HepG2 (cell line): Measurements from ENCODE around the gene RAB29. TPM values are rescaled to one million over a fixed set of nuclear protein-coding genes. Genes with fewer than 3 reads are reported as not detected.

Source experiments
- ATAC-seq: fragments of 200-7000 bp; cut with Tn5 transposase; 3 replicates; pipeline ENCODE4 v1.9.1; 2020; ENCODE audit warnings: mild to moderate bottlenecking, moderate library complexity
- BruUV-seq: library from RNA; stranded (reverse); fragments of 400-500 nt; replicated peaks from 2 replicates; lab custom pipeline; 2021; lab: Mats Ljungman, UMichigan
- CTCF ChIA-PET: fragments of 300-600 bp; formaldehyde crosslinking; extraction: SDS; loops from one replicate; lab custom pipeline; 2021; ENCODE audit warnings: low total read pairs, inconsistent platforms, low intra/inter-chr PET ratio; lab: Yijun Ruan, JAX
- POLR2A ChIA-PET: fragments of 350-600 bp; sonication (Branson Sonifier 250); formaldehyde crosslinking; loops from one replicate; lab custom pipeline; 2020; ENCODE audit warnings: antibody characterized with exemption, inconsistent platforms; lab: Yijun Ruan, JAX
- DNase-seq: peaks from one replicate; pipeline ENCODE4 v3.0.0-alpha.2; 2015; ENCODE audit warnings: low spot score
- FAIRE-seq: peaks from 3 replicates; lab custom pipeline; 2011; peaks lifted over from hg19 to GRCh38; lab: Jason Lieb, UNC
- H2AFZ ChIP-seq: one replicate; pipeline ENCODE4 v1.6.1; 2011; ENCODE audit warnings: low read length, inconsistent platforms
- H3K27ac ChIP-seq: fragments of 300-600 bp; 3 replicates; pipeline ENCODE4 v1.8.0; 2011; ENCODE audit warnings: mixed run types, mild to moderate bottlenecking, mixed read lengths, low read length, inconsistent platforms; ENCODE audit not compliant: insufficient read depth; ENCODE audit errors: extremely low read length
- H3K27me3 ChIP-seq, 2 experiments: fragments of 200-600 bp in 1 of 2; 2 replicates in 1 of 2; 3 replicates in 1 of 2; pipeline versions ENCODE4 v1.6.0 to v1.8.0; 2011; ENCODE audit warnings: low read length in 2 of 2, mild to moderate bottlenecking in 2 of 2, moderate library complexity in 2 of 2, inconsistent platforms in 1 of 2; ENCODE audit not compliant: insufficient read depth in 2 of 2, control insufficient read depth in 1 of 2
- H3K36me3 ChIP-seq, 2 experiments: fragments of 200-600 bp in 1 of 2; replicated peaks in 1 of 2; 2 replicates in 1 of 2; 3 replicates in 1 of 2; pipeline versions ENCODE4 v1.5.1 to v1.8.0; 2011; ENCODE audit warnings: low read length in 2 of 2, inconsistent platforms in 1 of 2; ENCODE audit not compliant: insufficient read depth in 2 of 2, control insufficient read depth in 1 of 2
- H3K4me1 ChIP-seq: 2 replicates; pipeline ENCODE4 v1.5.1; 2012; ENCODE audit warnings: low read length, inconsistent platforms; ENCODE audit not compliant: insufficient read depth
- H3K4me2 ChIP-seq: 2 replicates; pipeline ENCODE4 v1.6.0; 2011; ENCODE audit warnings: low read depth, low read length, inconsistent platforms
- H3K4me3 ChIP-seq, 3 experiments: fragments of 200-600 bp in 1 of 3; sonication (generic), shearing (Covaris generic) in 1 of 3; replicated peaks in 1 of 3; 2 replicates each; pipeline ENCODE4 v1.5.1; 2011 to 2016; ENCODE audit warnings: low read length in 3 of 3, inconsistent platforms in 2 of 3, low read depth in 2 of 3, mild to moderate bottlenecking in 2 of 3, control low read depth in 1 of 3, mixed read lengths in 1 of 3; ENCODE audit not compliant: insufficient read depth in 1 of 3
- H3K79me2 ChIP-seq: one replicate; pipeline ENCODE4 v1.6.1; 2011; ENCODE audit warnings: low read length, inconsistent platforms; ENCODE audit not compliant: insufficient read depth
- H3K9ac ChIP-seq: 2 replicates; pipeline ENCODE4 v1.6.0; 2011; ENCODE audit warnings: mild to moderate bottlenecking, low read depth, low read length, inconsistent platforms; ENCODE audit not compliant: insufficient read depth
- H3K9me3 ChIP-seq: 2 replicates; pipeline ENCODE4 v1.5.1; 2012; ENCODE audit warnings: mild to moderate bottlenecking, low read length
- H4K20me1 ChIP-seq: 2 replicates; pipeline ENCODE4 v1.6.0; 2011; ENCODE audit warnings: inconsistent platforms, mild to moderate bottlenecking, low read length, moderate library complexity; ENCODE audit not compliant: insufficient read depth
- FLYWCH1 ChIP-seq: sonication (generic); formaldehyde crosslinking; IDR thresholded peaks from 2 replicates; pipeline ENCODE4 v1.8.1; 2023; ENCODE audit warnings: mild to moderate bottlenecking, missing genetic modification reagents
- FOXM1 ChIP-seq: sonication (generic); formaldehyde crosslinking; IDR thresholded peaks from 2 replicates; pipeline ENCODE4 v1.5.0; 2020; ENCODE audit warnings: missing genetic modification reagents
- NFAT5 ChIP-seq: sonication (generic); formaldehyde crosslinking; IDR thresholded peaks from 2 replicates; pipeline ENCODE4 v1.4.0; 2020; ENCODE audit warnings: missing genetic modification reagents
- PAX8 ChIP-seq: sonication (generic); formaldehyde crosslinking; IDR thresholded peaks from 2 replicates; pipeline ENCODE4 v1.8.0; 2022; ENCODE audit warnings: mild to moderate bottlenecking, missing genetic modification reagents, borderline replicate concordance
- ZFP90 ChIP-seq: sonication (generic); formaldehyde crosslinking; IDR thresholded peaks from 2 replicates; pipeline ENCODE4 v1.8.0; 2022; ENCODE audit warnings: missing genetic modification reagents, mild to moderate bottlenecking, inconsistent platforms, borderline replicate concordance
- ZNF232 ChIP-seq: sonication (generic); formaldehyde crosslinking; IDR thresholded peaks from 2 replicates; pipeline ENCODE4 v1.4.0; 2020; ENCODE audit warnings: missing genetic modification reagents, borderline replicate concordance
- ZNF235 ChIP-seq: sonication (generic); formaldehyde crosslinking; IDR thresholded peaks from 2 replicates; pipeline ENCODE4 v1.8.1; 2023; ENCODE audit warnings: mild to moderate bottlenecking, missing genetic modification reagents, borderline replicate concordance
- ZNF572 ChIP-seq: sonication (generic); formaldehyde crosslinking; IDR thresholded peaks from 2 replicates; pipeline ENCODE4 v1.5.1; 2020; ENCODE audit warnings: mild to moderate bottlenecking, missing genetic modification reagents
- ZNF644 ChIP-seq: IDR thresholded peaks from 2 replicates; pipeline ENCODE4 v1.6.1; 2016; ENCODE audit warnings: low read depth
- WGBS: methylation state at CpG from one replicate; pipeline ENCODE4 v1.1.6; 2017; ENCODE audit warnings: low lambda C conversion rate; 5-methylcytosine and 5-hydroxymethylcytosine counted together
- in situ Hi-C: cut with HindIII; loops from 2 replicates; pipeline ENCODE4 v1.10.0; 2017; ENCODE audit warnings: low pct_unique_long_range_greater_than_20kb; ENCODE audit not compliant: extremely low pct_ligation_motif_present
- intact Hi-C: fragments of 100-400 bp; cut with micrococcal nuclease; formaldehyde crosslinking; loops from one replicate; pipeline ENCODE4 v1.10.0; 2022; ENCODE audit not compliant: unreplicated experiment
- polyA plus RNA-seq, 8 experiments: library from polyadenylated mRNA; depleted of rRNA in 3 of 8; stranded (reverse) in 7 of 8; unstranded in 1 of 8; fragments of >200 nt; fragmentation: Illumina TruSeq in 4 of 8; extraction: Trizol in 4 of 8; gene quantifications; 2 replicates each; pipeline versions ENCODE4 v1.2.1 to v1.2.3, GENCODE V29; 2011 to 2016; ENCODE audit warnings: low read depth in 4 of 8, missing spikeins in 1 of 8, mixed read lengths in 1 of 8; ENCODE audit not compliant: insufficient read depth in 1 of 8
- total RNA-seq, 5 experiments: library from RNA; depleted of rRNA; stranded (reverse); fragments of >200 nt; fragmentation: Illumina TruSeq; extraction: Trizol; gene quantifications; 2 replicates each; pipeline ENCODE4 v1.2.3, GENCODE V29; 2016; ENCODE audit warnings: low read depth in 1 of 5
- TF ChIP-seq, protein P1 (sequence below): sonication (generic); formaldehyde crosslinking; IDR thresholded peaks from 2 replicates; pipeline ENCODE4 v1.4.0; 2020; ENCODE audit warnings: mild to moderate bottlenecking, missing genetic modification reagents

Gene RAB29
- total and polyA plus RNA-seq, 2 of the 13 experiments (the other 11 are each of a cell fraction or from before 2014, with no cell fraction given): 8.7 to 10.1 TPM

- 49% methylated on average over 6 of the region's 6 CpGs for WGBS
- H3K27ac ChIP-seq: no peak overlapping the region
- H3K4me1 ChIP-seq: no peaks in the 10 kb centered on the region
- no peak for TF ChIP-seq ZNF232 (CRISPR knock-in tag)
- no peak for TF ChIP-seq ZFP90 (CRISPR knock-in tag)
- TF ChIP-seq ZNF235: no peak
- no peak for TF ChIP-seq ZNF572
- no peak for TF ChIP-seq ZNF644 (CRISPR knock-in tag)
- no peak for TF ChIP-seq NFAT5 (CRISPR knock-in tag)
- TF ChIP-seq, protein P1, sequence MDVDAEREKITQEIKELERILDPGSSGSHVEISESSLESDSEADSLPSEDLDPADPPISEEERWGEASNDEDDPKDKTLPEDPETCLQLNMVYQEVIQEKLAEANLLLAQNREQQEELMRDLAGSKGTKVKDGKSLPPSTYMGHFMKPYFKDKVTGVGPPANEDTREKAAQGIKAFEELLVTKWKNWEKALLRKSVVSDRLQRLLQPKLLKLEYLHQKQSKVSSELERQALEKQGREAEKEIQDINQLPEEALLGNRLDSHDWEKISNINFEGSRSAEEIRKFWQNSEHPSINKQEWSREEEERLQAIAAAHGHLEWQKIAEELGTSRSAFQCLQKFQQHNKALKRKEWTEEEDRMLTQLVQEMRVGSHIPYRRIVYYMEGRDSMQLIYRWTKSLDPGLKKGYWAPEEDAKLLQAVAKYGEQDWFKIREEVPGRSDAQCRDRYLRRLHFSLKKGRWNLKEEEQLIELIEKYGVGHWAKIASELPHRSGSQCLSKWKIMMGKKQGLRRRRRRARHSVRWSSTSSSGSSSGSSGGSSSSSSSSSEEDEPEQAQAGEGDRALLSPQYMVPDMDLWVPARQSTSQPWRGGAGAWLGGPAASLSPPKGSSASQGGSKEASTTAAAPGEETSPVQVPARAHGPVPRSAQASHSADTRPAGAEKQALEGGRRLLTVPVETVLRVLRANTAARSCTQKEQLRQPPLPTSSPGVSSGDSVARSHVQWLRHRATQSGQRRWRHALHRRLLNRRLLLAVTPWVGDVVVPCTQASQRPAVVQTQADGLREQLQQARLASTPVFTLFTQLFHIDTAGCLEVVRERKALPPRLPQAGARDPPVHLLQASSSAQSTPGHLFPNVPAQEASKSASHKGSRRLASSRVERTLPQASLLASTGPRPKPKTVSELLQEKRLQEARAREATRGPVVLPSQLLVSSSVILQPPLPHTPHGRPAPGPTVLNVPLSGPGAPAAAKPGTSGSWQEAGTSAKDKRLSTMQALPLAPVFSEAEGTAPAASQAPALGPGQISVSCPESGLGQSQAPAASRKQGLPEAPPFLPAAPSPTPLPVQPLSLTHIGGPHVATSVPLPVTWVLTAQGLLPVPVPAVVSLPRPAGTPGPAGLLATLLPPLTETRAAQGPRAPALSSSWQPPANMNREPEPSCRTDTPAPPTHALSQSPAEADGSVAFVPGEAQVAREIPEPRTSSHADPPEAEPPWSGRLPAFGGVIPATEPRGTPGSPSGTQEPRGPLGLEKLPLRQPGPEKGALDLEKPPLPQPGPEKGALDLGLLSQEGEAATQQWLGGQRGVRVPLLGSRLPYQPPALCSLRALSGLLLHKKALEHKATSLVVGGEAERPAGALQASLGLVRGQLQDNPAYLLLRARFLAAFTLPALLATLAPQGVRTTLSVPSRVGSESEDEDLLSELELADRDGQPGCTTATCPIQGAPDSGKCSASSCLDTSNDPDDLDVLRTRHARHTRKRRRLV (CRISPR knock-in tag): no peak
- no peak for TF ChIP-seq FOXM1 (CRISPR knock-in tag)
- TF ChIP-seq PAX8 (CRISPR knock-in tag): no peak
- no peak for TF ChIP-seq FLYWCH1 (CRISPR knock-in tag)
- no TSS peak for BruUV-seq
- H2AFZ ChIP-seq: no peak overlapping the region
- in situ Hi-C loops (loop anchor here (5.0 to 10.0 kb wide), 2 partner anchors 119 to 312 kb away; no protein-coding TSS in a partner anchor), intact Hi-C loops (no loop called here)
- H3K79me2 ChIP-seq: no peaks in the 10 kb centered on the region
- ChIA-PET POLR2A (no interaction called here), CTCF (interaction anchor here (3.8 to 4.3 kb wide), 2 partner anchors 114 to 185 kb away, joined by 19 to 37 read pairs; no protein-coding TSS in a partner anchor)
- FAIRE-seq (no peak), DNase-seq (no peak), ATAC-seq (no peak)
- H3K9ac ChIP-seq: no peak overlapping the region
- no peaks in the 10 kb centered on the region for H3K36me3 ChIP-seq
- H3K4me3 ChIP-seq: no peak overlapping the region
- no peaks in the 10 kb centered on the region for H4K20me1 ChIP-seq
- H3K9me3 ChIP-seq: no peaks in the 10 kb centered on the region
- H3K27me3 ChIP-seq: no peaks in the 10 kb centered on the region; a peak in 1 of 5 replicates
- H3K4me2 ChIP-seq: no peak overlapping the region
Measured at GRCh38 chr1:205792961-205793673, 17.8 kb upstream of the RAB29 start.
